Ramos (cell line): ENCODE results near the gene KCNH4.
"Not testable (repeated sequence)": the region's sequence is repeated elsewhere in the genome, so short reads cannot be mapped to it uniquely, and the experiment has no call there.

Source experiments
- in situ Hi-C: fragments of 300-500 bp; cut with MboI; formaldehyde crosslinking; loops from one replicate; pipeline ENCODE4 v1.14.3; 2022; ENCODE audit warnings: low sequenced_read_pairs; ENCODE audit not compliant: unreplicated experiment

The KCNH4 gene

DNA sequence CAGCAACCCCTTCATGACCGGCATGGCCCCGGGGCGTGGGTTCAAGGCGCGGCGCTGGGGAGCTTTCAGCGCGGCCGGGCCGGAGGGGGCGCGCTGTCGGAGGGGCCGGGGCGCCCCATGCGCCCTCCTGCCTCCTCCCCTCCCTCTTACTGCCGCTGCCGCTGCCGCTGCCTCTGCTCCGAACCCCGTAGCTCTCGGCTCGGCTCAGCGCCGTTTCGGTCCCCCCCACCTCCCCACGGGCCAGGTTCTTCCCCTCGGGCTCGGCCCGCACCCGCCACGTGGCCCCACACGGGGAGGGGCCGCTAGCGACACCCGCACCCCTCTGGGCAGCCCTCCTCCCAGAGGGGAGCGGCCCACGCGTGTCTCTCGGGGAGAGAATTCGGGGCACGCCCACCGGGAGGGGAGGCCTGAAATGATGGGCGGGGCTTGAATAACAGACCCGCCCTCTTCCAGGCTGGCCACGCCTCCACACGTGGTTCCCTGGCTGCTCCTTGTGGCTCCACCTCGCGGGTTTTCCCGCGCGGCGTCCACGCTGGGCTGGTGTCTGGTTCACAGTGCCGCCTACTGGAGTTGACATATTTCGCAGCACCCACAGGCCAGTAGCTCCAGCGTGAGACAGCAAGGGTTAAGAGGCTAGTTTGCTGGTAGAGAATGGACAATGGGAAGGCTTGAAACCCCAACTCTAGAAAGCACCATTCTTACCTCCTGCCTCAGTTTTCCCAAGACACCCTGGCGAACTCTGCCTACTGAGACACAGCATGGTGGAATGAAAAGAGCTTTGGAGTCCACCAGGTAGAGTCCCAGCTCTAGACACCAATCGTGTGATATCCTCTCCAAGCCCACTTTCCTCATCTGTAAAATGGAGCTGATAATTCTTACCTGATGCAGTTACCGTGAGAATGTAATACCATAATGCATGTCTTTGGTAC is at the start of gene KCNH4:
Gene KCNH4 (minus strand): TSS at position 221 of the 929 bp plus-strand sequence. CDS start 197 bp downstream, at position 24.
- in situ Hi-C loops = no loop called here

DNA sequence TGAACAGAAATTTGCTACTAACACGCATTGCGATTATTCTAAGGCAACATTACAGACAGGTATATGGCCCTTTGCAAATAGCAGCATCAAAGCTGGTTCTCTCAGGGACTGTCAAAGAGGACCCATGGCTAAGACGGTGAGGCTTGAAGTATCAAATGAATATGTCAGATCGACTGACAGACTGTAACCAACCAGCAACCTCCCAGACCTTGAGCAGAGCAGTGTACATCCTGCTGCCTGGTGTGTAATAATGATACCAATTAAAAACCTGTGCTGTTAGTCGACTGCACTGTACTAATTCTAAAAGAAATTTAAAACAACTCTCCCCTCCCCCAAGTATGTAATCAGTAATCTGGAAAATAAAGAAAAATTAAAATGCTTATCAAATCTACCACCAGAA is 49.3 kb upstream of the KCNH4 start:
- in situ Hi-C loops = no loop called here

DNA sequence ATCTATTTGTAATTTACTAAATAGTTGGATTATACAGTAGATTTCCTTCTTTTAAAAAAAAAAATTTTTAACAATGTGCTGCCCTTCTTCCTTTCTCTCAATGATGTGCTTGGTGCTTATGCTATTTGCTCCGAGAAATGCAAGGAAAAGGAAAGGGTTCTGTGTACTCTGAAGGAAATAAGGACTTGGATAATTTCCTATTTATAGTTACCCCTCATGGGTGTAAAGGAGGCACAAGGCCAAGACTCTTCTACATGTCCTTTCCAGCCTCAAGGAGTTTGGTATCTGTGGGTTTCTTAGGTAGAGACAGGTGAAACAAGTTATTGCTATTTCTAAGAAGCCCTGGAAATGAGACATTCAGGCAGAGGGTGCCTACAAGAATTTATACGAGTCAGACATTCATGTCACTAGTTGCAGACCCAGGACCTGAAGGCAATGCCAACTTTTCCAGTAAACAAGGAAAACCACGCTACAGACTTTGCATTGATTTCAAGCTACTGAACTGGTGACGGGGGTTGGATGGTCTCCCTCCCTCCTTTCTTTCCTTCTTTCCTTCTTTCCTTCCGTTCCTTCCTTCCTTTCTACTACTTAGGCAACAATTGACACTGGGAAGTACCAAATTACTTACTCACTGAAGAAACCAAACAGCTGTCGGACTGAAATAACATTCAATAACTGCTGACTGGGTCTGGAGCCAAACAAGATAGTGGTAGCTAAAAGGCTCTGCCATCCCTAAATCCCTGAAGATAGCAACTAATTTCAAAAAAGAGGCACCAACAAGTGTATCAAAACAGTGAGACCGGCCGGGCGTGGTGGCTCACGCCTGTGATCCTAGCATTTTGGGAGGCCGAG is 47.1 kb upstream of the KCNH4 start:
- in situ Hi-C loops = no loop called here

DNA sequence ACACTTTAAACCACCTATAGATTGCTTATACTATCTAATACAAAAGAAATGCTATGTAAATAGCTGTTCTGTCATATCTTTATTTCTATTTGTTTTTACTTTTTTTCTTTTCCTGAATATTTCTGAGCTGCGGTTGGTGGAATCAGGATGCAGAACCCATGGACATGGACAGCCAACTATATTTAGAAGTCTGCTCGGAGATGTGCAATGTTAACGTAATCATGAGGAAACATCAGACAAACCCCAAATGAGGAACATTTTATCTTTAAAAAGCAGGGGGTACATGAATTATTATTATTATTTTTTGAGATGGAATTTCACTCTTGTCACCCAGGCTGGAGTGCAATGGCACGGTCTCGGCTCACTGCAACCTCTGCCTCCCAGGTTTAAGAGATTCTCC is 44.7 kb upstream of the KCNH4 start:
- in situ Hi-C loops = no loop called here

DNA sequence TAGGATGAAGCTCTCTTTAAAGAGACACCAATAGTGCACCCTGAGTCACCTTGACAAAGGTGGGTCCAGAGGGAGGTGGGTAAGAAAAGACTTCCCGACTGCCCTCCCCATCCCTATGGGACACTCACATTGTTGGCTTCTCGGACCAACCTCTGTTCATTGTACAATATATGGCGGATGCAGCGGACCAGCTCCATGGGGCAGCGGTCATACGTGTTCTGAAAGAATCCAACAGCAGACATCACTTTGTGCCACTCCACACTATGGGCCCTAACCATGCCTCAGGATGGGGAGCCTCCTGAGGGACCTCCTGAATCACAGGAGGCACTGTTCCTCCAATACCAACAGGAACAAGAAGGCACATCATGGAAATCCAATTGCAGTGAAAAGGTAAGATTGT is 43.7 kb upstream of the KCNH4 start:
- in situ Hi-C loops = no loop called here

DNA sequence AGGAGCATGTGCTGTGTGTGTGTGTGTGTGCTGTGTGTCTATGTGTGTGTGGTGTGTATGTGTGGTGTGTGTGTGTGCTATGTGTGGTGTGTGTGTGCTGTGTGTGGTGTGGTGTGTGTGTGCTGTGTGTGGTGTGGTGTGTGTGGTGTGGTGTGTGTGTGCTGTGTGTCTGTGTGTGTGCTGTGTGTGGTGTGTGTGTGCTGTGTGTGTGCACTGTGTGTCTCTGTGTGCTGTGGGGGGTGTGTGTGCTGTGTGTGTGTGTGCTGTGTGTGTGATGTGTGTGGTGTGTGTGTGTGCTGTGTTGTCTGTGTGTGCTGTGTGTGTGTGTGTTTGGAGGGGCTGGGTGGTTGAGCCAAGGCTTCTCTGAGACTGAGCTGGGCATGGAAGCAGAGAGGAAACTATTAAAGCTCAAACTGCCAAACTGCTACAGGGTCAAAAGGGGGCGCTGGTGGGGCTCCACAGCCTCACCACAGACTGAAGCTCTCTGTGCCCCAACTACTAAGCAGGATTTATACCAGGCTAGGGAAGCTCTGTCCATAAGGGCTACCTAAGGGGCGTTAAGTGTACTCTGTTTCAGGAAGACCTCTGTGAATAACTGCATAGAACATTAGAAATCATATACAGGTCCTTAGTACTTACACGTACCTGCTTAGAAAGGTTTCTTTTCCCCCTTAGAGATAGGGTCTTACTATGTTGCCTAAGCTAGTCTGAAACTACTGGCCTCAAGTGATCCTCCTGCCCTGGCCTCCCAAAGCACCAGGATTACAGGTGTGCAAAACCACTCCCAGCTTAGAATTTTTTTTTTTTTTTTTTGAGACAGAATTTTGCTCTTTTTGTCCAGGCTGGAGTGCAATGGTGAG is 41.2 kb upstream of the KCNH4 start:
- in situ Hi-C loops = no loop called here

DNA sequence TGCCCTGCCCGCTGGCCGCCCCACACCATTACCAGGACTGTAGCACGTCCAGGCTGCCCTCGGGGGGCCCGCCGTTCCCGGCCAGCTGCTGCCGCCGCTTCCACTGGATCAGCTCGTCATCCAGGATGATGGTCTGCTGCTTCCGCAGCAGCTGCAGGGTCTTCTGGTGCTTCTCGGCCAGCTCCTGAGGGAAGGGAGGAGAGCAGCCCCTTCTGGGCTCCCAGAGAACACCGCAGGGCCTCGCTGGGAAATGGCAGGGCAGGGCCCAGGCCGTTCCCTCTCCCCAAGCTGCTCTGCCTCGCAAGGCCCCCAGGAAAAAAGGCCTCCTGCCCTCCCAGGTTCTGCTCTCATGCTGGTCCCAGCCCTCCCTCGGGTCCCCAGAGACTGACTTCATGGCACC is 38.3 kb upstream of the KCNH4 start:
- in situ Hi-C loops = not testable (repeated sequence)

DNA sequence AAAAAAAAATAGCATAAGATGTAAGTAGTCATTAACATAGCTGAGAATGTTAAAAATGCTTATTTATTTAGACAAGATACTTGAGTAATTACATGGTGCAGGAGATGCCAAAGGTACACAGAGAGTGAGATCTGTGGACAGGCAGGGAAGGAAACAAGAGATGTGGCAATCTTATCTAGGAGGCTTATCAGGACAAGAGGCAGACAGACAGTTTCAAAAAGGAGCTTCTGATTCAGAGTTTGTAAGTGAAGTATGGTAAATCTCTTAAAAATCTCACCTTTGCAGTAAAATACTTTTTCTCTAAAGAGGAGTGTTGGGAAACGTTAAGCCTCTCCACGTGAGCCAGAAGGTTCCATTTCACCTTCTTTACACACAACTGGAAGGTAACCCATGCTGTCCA is 33.2 kb upstream of the KCNH4 start:
- in situ Hi-C loops = no loop called here

DNA sequence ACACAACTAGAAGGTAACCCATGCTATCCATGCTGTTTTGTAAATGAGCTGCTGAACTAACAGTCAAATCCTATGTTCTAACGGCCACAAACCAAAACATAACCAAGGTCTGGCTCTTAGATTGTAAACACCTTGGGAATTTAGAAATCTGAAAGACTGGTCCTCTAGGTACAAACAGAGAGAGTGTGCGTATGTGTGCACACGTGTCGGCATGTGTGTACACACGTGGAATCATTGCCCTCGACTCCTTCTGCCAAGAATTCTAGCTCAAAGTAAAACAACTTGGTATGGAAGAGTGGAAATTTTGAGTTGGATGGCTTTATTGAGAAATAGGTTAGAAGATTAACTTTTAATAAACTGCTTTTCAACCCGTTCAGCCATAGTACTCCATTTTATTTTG is 31.4 kb upstream of the KCNH4 start:
- in situ Hi-C loops = no loop called here

DNA sequence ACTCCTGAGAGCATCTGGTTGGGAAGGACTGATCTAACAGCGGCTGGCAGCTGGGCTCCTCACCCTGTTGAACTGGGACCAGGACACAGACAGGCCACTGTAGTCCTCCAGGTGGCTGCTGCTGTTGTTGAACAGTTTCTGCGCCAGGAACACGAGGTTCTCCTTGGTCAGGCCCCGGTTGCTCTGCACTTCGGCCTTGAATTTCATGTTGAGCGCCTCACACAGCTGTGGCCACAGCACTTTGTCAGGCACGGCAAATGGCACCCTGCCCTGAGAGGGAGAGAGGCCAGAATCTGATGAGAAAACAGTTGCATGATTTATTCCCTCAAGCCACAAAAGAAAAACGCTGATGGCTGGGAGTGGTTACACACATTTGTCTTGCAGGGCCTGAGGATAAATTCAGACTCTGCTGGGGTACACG is 31.0 kb upstream of the KCNH4 start:
- in situ Hi-C loops = not testable (repeated sequence)

DNA sequence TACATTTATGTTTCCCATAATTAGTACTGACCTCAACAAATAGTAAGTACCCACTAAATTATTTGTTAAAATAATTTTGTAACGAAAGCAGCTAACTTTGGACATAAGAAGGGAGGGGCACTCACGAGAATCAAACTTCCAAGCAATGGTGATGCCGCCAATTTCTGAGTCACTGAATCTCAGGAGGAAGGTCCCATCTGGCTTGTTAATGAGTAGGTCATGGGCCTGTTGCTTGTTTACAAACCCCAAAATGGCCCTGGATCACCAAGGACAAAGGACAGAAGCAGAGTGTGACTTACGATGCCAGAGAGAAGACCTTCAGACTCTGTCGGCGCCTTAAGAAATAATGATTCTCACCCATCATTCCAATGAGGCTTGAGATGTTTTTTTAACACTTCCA is 29.1 kb upstream of the KCNH4 start:
- in situ Hi-C loops = no loop called here

DNA sequence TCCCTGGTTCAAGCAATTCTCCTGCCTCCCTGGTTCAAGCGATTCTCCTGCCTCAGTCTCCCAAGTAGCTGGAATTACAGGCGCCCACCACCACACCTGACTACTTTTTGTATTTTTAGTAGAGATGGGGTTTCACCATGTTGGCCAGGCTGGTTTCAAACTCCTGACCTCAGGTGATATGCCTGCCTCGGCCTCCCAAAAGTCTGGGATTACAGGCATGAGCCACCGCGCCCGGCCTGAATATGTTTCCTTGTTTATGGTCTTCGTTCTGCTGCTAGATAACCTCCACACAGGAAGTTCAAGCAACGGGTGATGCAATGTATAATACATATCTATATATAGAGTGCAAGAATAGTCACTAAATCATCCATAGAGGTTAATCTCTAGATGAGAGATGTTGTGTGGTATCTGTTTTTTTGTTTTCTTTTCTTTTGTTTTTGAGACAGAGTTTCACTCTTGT is 25.2 kb upstream of the KCNH4 start:
- in situ Hi-C loops = not testable (repeated sequence)

DNA sequence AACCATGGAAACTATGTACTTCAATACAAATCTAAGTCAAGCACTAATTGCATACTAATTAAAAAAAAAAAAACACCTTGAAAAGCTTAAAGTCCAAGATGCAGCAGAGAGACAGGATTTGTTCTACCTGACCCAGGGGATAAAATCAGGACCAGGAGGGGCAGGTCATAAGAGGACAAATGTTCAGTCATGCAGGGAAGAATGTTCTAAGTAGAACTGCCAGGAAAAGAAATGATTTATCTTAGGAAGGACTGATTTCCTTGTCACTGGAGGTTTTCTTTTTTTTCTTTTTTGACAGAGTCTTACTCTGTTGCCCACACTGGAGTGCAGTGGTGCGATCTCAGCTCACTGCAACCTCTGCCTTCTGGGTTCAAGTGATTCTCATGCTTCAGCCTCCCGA is 22.4 kb upstream of the KCNH4 start:
- in situ Hi-C loops = no loop called here

DNA sequence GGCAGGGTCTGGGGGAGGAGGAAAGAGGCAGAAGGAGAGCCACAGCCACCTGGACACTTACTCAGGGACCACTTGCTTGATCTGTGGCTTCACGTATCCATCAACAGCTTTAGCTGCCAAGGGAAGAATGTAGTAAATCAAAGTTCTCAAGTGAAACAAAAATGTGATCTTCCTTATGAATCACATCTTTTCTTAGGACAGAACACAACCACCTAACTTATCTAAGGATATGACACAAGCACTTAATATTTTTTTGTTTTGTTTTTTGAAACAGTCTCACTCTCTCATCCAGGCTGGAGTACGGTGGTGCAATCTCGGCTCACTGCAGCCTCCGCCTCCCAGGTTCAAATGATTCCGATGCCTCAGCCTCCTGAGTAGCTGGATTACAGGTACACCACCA is 21.8 kb upstream of the KCNH4 start:
- in situ Hi-C loops = no loop called here

DNA sequence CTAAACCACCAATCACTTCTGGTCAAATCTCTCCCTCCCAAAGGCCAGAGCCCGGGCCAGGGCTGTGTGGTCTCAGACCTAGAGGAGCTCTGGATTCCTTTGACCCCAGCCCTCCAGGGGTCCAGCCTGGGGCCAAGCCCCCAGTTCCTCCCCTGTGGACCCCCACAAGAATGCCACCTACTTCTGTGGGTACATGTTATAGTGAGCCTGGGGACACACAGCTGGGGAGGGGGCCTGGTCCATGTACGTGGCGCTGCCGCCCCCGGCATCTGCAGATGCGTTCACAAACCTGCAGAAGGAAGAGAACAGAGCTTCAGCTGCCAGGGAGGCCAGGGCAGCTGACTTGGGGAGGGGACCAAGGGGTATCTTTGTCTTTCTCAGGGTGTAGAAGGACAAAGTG is 21.2 kb upstream of the KCNH4 start:
- in situ Hi-C loops = no loop called here

DNA sequence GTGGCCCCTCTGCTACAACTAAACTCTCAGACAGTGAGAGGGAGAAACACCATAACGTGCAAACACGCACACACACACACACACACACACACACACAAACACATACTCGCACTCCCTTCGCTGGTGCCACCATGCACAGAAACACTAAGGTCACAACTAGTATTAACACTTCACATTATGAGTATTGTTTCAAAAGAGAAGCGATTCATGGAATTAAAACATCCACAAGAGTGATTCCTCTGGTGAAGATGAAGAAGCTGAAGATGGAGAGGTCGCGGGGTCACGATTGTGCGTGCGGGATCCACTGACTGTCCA is 20.5 kb upstream of the KCNH4 start:
- in situ Hi-C loops = no loop called here

DNA sequence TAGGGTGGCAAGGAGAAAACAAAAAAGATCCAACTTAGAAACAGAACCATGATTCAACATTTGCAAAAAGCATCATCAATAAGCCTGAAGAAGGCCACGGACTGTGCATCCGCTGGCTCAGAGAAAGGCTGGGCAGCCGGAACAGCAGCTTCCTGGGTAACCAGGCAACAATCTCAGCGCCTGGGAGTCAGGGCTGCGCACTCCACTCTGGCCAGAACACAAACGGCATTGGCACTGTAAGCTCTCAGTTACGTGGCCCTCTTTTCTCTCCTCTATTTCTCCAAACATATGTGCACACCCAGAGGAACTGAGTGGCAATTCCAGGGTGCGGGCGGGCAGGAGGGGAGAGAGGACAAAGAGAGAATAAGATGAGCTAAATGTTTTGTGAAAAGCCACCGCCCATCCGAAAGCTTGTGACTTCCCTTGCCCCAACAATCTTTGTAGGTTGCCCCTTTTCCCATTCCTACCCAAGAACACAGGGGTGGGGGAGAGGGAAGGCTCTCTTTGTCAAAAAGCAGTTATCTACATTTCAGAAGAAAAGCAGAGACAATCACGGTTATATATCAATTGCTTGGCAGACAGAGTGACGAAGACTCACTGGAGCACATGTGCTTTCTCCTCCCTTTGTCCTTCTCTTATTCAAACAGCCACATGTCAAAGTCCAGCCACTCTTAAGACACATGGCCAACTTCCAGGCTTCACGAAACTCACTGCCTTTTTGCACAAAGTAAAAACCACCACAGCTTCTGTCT is 19.9 kb upstream of the KCNH4 start:
- in situ Hi-C loops = no loop called here

DNA sequence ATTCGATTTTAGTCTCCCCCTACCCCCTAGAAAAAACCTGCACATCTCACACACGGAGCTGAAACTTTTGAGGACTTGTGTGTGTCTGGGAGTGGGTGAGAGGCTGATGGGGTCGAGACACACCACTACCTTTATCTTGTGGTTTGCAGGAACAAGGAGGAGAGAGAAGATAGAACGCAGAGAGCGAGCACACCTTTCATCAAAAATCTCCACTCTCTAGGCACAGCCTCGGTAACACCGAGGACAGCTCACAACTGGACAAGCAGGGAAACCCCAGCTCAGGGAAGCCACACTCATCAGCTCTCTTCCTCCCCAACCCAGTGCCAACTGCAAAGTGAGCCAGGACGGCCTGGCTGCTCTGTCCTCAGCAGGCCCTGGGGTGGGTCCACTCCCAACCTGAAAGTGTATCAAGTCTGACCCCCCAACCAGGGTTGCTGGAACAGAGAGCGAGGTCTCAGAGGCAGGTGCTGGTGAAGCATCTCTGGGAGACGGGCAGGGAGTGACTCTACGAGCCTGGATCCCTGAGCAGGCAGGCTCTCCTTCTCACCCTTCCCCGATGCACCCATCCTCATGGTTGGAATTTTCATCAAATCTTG is 18.6 kb upstream of the KCNH4 start:
- in situ Hi-C loops = no loop called here

DNA sequence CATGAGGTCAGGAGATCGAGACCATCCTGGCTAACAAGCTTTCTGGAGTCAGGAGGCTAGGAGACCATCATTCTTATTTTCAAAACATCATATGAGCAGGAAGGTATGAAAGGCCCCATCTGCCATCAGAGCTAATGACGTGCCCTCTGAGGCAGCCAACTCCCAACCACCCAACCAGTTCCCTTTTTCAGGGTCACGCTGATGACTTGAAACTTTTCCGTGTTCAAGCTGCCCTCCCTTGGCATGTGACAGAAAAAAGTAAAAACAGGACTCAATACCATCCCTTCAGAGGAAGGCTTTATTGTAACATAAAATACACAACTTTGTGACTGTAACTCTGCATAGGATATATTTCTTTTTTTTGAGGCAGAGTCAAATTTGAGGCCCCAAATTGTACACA is 18.0 kb upstream of the KCNH4 start:
- in situ Hi-C loops = no loop called here
